GM21528 (cell line): ENCODE measurements around the gene RADIL.

Experiments
- ATAC-seq: cut with Tn5 transposase; IDR thresholded peaks from one replicate; pipeline ENCODE4 v1.9.1; 2021; ENCODE audit warnings: mild to moderate bottlenecking, moderate library complexity; ENCODE audit not compliant: unreplicated experiment, low FRiP score

Gene RADIL

DNA sequence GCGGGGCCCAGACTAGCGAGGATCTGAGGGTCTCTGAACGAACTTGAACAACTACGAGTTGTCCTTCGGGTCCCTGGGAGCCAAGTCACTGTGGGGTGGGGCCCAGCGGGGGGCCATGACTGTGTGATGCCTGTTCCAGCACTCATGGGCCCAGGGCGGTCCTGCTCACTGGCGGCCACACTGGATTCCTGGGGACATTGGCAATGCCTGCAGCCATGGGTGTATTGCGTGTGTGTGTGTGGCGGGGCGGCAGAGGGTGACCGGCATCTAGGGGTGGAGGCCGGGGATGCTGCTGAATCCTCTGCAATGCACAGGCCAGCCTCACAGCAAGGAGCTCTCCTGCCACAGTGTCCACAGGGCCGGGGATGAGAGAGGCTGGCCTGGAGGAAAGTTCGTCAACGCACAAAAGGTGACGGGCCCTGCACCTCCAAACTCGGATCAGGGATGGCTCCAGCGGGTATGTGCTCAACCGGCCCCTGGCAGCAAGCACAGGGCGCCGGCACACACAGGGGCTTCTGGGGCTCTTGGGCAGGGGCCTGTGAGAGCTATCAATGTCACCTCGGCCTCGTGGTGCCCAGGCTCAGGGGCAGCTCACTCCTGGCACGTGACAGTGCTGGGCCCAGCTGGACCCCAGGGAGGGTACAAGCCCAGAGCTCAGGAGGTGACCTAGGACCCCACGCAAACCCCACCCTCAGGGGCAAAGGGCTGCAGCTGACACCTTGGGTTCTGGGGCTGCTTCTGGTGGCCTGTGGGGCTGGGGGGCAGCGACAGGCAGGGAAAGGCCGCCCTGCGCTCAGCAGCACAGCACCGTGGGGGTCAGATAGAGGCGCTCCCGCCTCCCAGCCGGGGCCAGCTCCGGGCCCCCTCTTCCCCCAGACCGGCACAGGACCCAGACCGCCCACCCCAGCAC, 49.6 kb downstream of the RADIL start:
- no peak for ATAC-seq

DNA sequence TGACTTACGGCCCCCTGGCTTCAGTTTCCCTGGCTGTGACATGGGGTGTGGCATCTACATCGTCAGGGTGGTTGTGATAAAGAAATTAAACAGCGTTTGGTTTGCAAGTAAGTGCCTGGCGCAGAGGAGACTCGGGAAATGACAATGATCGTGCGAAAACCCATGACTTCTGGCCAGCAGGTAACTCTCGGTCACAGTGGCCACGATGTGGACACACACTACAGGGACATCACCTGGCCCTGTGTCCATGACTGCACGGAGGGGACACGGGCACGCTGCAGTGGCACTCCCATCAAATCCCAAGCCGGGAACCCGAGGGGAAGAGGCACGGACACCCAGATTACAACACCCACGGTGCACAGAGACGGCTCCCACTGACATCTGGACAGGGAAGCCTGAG, 50.3 kb downstream of the RADIL start:
- ATAC-seq, result no peak

DNA sequence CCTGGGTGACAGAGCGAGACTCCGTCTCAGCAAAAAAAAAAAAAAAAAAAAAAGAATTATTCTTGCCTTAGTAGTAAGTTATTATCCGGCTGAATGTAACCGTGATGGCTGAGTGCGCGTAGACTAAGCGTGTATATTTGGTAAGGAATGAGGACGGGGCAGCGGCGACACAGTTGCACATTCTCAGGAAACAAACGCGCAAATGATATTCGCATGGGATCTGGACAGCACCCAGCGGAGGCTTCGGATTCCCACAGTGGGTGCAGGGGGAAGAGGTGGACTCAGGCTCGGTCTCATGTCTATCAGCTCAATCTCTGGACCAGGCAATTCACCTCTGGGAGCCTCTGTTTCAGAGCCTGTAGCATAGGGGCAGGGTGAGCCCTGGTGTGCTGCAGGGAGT, 50.8 kb downstream of the RADIL start:
- no peak for ATAC-seq

DNA sequence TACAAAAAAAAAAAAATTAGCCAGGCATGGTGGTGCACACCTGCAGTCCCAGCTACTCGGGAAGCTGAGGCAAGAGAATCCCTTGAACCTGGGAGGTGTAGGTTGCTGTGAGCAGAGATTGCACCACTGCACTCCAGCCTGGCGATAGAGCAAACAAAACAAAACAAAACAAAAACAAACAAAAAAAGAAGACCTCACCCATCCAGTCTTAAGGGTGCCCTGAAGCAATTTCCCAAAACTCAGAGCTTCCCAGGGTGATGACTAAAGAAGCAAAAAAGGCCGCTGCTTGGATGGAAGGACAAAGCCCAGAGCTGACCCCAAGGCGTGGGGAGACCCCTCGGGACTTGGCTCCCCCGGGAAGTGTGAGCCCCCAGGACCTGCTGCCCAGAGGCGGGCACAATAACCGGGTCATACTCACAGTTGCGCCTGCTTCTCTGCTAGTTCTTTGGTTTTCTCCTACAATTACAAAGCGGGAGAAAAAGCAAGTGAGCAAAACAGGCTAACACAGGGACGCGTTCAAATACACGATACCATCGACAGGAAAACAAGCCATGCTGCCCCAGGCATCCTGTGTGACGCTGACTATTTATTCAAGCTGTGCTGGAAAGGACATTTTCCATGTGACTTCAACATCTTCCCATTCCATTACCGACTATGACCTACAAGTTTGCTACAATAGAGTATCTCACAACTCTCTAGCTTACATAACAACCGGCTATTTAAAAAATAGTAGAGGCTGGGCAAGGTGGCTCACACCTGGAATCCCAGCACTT, 51.6 kb downstream of the RADIL start:
- no peak for ATAC-seq

DNA sequence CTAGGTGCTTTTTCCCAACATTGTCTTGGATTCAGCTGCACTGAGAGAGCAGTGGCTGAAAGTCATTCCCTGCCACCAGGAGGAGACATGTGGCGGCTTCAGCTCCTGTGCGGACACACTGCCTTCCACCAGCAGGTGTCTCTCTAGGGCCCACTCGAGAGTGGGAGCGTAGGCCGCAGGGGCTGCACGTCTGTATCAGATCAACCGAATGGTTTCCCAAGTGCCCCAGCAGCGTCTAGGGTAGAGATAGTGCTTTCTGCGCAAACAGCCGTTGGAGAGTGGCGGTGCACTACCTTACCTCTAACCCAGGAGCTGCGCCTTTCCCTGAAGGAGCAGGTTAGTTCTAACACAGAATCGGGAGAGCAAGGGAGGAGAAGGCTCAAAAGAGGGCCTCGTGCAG, 53.3 kb downstream of the RADIL start:
- peak; percentile 50 for ATAC-seq

DNA sequence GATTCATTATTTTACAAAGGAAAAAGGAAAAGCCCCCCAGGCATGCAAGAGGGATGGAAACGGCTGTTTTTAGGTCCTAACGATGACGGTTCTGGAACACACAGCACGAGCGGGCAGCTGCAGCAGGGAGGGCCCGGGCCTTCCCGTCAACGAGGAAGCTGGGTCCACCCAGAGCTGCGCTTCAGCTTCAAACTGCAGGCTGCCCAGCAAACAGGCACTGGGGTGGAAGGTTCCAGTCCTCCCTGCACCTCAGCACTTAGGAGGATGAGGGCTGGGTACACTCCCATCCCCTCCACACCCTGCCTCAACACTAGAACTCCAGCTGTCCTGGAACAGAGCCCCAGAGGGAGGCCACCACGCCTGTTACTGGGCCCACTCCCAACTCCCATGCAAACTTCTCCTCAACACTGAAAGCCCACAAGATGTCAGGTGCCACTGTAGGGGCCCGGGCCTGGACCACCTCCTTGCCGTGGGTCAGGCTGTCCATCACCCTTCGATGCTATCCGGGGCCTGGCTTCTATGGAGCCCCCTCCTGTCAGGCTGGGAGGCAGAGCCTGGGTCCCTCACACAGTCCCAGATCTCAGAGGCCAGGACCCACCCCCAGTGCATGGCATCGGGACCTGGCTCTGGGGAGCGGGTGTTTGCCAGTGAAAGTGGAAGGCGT, 54.7 kb downstream of the RADIL start:
- no peak for ATAC-seq

DNA sequence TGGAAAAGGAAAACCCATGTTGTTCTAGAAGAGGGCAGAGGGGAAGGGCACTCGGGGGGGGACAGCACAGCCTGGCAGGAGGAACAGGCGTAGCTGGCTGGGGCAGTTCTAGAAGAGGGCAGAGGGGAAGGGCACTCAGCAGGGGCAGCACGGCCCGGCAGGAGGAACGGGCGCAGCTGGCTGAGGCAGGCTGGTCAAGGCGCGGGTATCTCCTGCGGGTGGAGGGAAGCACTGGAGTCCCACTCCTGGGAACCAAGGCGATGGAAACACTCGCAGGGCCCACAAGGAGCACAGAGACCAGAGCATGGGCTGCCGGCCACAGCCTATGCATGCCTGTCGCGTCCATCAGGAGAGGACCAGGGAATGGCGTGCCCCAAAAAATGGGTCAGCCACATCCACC, 58.4 kb downstream of the RADIL start:
- ATAC-seq, result no peak

DNA sequence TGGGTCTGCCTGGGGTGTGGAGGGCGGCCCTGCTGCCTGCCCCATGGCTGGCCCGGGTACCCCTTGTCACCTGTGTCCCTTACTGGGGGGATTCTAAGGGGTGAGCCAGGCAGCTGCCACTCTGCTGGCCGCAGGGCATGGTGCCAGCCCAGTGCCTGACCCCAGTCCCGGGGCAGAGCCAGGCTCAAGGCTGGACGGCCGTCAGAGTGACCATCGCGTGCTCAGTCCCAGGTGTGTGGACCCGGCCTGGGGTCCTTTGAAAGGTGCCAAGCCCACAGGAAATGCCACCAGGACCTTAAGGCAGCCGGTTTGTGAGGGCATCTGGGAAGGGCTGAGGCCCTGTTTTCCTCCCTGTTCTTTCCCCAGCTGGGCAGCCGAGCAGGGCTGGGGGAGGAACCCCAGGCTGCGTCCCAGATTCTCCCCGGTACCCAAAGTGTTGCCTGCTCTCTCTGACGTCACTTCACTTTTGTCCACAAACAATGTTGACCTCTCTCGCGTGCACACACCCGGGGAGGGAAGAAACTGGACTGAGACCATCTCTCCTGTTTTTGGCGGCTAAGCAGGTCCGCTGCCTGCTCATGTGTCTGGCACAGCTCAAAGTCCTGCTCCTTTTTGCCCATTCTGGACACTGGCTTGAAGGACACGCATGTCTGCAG, 59.3 kb downstream of the RADIL start:
- ATAC-seq, result no peak

DNA sequence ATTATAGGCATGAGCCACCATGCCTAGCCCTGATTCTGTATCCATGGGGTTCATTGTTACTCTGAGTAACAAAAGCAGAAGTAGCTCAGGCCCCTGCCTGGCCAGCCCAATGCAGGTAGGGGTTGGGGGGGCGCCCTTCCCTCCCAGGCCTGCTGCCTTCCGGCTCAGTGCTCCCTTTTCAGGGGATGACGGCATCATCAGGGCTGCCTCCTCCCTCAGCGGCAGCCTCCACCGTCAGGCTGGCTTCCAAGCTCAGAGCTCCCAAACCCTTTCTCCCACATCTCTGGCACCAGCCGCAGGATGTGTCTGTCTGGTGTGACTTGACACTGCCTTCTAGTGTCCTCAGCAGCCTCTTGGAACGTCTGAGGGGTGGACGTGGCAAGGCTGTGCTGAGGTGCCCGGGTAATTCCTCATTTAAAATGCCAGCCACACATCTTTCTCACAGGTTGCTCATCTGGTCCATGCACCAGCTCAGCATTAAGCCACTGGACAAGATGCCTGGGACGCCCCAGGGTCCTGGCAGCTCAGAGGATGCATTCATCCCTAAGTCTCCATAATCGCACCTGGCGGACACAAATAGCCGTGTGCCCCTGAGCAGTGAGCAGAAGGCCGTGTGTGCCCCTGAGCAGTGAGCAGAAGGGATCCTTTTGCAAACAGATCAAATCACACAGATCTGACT, 59.9 kb downstream of the RADIL start:
- no peak for ATAC-seq

DNA sequence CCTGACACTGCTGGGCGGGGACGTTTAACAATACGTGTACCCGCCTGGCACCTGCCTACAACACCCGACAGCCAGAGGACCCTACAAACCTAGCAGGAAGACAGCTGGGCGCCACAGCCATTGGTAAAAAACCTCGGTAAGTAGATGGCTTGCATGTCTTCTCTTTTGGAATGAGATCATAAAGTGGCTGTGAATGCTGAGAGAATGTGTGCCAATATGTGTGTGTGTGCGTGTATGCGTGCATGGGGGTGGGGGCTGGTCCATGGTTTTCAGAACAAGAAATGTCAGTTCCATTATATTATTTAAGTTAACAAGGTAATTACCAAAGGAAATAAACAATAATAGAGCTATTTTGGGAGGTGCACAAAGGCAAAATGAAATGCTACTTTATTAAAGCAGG, 60.8 kb downstream of the RADIL start:
- no peak for ATAC-seq

DNA sequence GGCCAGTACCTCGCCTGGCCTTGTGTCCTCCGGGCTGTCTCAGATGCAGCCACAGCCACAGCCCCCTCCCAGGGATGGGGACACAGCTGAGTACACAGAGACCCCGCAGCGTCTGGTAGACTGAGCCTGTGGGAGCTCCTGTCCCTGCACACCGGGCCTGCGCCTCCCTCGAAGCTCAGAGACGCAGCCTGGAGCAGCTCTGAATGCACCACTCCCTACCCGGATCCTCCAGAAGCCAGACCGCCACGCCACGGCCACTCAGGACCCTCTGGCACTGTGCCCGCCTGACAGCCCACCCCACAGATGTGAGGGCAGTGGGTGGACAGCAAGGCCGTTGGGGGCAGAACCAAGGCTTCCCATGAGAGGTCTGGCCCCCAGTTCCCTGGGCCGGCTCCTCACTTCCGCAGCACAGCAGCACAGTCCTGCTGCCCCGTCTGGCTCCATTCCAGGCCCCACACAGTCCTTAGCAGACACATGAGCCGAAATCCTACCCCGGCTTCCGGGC, 62.5 kb downstream of the RADIL start:
- no peak for ATAC-seq

DNA sequence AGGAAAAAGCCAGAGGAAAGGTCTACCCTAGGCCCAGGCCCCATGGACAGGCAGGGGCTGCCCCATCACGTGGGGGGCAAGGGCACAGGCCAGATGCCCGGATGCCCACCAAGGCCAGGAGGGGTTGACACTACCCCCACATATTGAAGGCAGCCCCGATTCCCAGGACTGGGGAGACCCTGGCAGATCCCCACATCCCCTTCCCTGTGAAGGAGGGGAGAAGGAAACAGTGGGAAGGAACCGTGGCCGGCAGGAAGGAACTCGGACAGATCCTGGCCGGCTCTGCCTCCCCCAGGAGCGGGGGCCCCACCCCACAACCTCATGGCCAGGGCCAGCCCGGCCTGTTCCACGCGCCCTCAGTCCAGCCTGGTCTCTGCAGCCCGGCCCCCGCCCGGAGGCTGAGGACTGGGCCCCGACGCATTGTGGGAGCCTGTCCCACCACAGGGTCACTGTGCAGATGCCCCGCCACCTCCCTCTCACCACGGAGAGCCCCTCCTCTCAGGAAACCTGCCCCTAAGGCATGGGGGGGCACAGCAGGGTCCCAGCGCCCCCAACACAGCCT, 63.0 kb downstream of the RADIL start:
- no peak for ATAC-seq

DNA sequence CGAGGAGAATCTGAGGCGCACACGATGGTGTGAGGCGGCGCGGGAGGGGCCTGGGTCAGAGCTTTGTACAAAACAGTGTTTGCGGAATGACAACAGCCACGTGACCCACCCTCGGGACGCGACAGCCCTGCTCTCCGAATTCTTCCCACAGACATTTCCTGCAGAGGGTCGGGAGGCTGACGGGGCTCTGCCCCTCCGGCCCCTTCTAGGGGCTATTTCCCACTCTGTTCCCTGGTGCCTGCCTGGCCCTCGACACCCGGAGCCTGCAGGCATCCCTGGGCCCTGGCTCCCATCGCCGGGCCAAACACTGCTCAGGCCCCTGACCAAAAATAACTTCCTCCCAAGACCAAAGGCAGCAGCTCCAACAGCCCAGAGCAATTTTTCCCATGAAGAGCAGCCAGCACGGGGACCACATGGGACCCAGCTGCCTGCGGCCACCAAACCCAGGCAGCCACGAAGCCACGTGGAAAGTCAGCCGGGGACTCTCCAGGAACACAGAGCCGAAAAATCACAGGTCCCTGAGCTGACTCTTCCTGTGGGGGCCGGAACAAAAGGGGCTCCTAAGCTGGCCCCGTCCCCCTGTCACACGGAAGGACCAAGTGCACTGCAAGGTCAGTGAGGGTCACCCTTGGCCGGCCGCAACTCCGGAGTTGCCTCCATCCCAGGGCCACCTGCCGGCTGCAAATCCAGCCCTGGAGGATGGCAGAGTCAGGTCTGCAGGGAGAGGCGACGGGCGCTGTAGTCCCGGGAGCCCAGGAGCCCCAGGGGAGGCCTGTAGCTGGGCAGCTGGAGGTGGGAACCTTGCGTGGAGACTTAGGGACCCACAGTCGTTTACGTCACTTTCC, 63.7 kb downstream of the RADIL start:
- no peak for ATAC-seq

DNA sequence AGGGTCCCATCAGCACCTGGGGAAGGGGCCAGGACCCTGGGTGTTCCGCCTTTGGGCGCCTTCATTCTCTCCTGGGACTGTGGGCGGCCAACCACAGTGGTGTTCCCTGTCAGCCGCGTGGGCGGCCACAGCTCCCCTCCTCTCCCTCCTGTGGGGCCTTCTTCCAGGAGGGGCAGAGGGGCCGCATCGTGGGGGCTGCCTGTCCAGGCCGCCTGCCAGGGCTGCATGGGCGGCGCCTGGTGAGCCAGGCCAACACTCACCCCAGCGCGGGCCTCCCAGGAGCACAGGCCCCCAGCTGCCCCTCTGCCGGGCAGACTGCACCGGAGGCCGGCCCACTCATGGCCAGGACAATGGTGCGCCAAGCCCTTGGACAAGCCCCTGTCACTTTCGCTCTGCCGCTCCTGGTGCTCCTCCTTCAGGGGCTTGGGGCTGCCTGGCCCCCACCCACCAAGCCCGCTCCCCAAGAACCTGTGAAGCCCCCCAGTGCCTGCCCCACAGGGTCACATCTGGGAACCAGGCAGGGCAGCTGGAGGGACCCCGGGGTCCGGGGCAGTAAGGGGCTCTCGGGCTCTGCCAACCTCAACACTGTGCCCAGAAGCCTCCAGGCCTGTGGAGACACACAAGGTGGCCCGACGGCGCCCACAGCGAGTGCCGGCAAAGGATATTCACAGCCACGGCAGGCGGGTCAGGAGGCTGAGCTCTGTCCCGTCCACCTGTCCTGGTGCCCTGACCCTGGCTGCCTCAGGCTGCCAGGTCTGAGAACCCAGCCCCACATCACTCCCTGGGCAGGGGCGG, 65.3 kb downstream of the RADIL start:
- ATAC-seq, result no peak

DNA sequence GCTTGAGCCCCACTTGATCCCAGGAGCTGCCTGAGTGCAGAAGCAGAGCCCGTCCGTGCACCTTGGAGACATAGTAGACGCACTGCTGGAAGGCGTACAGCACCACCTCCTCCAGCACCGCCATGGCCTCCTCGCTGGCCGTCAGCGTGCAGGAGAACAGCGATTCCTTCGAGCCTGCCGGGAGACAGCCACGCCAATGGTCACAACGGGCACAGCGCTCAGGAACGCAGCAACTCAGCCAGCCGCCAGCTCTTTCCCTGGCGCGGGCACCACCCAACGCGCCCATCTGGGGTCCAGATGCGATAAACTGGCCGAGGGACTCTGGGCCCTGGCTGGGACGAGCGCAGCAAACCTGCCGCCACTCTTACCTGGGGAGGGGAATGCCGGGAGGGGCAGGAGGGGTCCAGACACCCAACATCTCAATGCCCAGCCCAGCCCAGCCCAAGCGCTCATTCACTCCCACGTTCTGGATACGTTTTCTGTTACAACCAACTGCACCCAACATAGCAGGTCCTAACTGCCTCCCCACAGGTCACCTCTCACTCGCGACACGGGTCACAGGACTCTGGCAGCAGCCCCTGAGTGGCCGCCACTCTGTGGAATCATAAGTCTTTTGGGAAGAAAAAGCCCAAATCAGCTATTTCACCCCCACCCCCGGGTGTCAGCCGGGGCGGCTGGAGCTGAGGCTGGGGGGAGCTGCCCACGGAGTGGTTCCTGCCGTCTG, 66.2 kb downstream of the RADIL start:
- no peak for ATAC-seq

DNA sequence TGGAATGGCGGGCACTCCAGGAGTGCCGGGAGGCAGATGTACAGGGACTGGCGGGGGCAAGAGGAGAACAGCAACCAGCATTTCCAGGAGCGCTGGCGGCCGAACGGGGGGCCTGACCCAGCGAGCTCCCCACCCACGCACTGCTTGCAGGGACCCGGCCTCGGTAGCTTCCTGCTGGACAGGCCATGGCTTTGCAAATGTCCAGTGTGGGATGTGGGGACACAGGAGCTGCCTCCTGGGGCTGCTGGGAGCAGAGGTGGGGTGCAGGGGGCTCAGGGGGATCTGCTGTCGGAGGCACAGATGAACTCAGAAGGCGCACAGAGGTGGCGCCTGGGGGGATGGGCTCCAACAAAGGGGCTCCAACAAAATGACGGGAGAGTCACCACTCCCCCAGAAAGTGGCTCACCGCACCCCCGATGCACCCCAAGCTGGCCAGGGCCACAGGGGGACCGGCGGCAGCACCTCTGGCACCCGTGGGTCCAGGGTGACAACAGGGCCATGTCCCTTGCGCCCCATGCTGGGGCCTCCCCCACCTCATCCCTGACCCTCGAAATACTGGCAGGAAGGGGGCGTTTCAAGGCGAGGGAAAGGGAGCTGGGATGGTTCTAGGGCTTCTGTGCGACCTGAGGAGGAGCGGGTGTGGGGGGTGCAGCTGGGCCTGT, 67.0 kb downstream of the RADIL start:
- ATAC-seq, result no peak
